GM20000 (cell line): ENCODE data around the gene GALNTL6.
"Not testable (repeated sequence)": the region's sequence is repeated elsewhere in the genome, so short reads cannot be mapped to it uniquely, and the experiment has no call there.

Source experiments
- DNase-seq: peaks from one replicate; pipeline ENCODE4 v3.0.0; 2012; ENCODE audit warnings: low spot score
- TF ChIP-seq, protein P1 (sequence below): IDR thresholded peaks from 2 replicates; pipeline ENCODE4 v1.5.1; 2012; ENCODE audit warnings: mild to moderate bottlenecking, control low read depth; ENCODE audit errors: extremely low read depth, missing control alignments

The GALNTL6 gene

DNA sequence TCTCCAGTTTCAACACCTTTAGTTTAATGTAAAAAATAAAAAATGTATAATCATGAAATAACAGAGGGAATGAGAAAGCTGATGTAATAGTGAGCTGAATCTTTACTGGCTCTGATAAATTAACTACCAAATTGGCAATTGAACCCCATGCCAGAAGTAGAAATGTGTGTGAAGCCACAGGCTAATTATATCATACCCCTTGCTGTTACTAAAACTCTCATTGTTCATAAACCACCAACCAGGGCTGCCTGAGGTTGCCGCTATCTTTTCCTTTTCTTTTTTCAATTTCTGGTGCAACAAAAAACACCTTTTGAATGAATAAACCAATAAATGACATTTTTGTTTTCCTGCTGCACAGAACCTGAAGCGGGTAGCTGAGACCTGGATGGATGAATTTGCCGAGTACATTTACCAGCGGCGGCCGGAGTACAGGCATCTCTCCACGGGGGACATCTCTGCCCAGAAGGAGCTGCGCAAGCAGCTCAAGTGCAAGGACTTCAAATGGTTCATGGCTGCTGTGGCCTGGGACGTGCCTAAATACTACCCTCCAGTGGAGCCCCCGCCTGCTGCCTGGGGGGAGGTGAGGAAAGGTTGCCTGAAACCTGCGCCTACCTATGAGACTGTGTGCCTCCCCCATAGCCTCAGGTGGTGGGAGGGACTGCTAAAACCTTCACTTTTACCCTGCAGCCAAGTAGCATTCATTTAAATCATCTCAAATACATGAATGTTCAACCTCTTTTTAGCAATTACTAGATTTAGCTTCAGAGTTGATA, 1138.7 kb downstream of the GALNTL6 start:
- TF ChIP-seq, protein P1, sequence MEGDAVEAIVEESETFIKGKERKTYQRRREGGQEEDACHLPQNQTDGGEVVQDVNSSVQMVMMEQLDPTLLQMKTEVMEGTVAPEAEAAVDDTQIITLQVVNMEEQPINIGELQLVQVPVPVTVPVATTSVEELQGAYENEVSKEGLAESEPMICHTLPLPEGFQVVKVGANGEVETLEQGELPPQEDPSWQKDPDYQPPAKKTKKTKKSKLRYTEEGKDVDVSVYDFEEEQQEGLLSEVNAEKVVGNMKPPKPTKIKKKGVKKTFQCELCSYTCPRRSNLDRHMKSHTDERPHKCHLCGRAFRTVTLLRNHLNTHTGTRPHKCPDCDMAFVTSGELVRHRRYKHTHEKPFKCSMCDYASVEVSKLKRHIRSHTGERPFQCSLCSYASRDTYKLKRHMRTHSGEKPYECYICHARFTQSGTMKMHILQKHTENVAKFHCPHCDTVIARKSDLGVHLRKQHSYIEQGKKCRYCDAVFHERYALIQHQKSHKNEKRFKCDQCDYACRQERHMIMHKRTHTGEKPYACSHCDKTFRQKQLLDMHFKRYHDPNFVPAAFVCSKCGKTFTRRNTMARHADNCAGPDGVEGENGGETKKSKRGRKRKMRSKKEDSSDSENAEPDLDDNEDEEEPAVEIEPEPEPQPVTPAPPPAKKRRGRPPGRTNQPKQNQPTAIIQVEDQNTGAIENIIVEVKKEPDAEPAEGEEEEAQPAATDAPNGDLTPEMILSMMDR = no peak
- DNase-seq = no peak

DNA sequence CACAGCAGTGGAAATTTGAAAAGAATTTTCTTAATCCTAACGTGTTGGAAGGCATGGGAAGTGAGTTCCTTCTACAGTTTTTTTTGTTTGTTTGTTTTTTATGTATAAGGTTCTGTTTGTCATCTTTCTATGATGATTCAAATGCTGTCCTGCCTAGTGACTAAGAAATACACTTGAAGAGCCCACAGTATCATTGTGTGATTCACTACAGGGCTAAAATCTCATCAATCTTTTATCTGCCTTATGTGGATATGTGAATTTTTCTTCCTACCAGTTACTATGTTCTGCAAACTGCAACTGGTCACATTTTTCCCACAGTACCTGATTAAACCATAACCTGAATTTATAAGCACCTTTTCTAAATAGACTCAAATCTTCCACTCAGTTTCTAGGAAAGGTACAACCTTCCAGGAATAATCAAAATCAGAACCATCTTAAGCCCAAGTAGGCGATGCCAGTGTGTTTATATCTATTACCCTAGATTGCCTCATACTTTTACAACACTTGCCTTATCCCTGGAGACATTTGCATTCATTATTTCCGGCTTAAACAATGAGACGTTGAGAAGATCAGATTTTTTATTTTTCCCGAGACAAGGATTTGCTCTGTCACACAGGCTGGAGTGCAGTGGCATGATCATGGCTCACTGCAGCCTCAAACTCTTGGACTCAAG, 1140.8 kb downstream of the GALNTL6 start:
- TF ChIP-seq, protein P1 = no peak
- no peak for DNase-seq

DNA sequence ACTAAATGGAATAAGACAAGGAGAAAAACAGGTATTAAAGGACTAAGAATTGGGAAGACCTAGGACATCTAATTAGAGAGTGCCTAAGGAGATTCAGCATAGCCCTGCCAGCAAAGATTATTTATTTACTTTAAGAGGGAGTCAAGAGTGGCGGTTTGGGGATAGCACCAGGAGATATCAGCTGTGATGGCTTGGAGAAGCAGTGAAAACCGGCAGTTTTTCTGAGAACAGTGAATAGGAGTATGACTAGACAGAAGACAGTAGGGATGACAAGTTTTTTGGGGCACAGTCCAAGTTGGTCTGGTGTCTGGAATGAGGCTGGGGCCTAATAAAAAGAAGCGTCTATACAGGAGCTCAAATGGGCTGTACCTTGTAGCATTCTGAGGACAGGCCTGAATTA, 1143.1 kb downstream of the GALNTL6 start:
- DNase-seq = not testable (repeated sequence)

DNA sequence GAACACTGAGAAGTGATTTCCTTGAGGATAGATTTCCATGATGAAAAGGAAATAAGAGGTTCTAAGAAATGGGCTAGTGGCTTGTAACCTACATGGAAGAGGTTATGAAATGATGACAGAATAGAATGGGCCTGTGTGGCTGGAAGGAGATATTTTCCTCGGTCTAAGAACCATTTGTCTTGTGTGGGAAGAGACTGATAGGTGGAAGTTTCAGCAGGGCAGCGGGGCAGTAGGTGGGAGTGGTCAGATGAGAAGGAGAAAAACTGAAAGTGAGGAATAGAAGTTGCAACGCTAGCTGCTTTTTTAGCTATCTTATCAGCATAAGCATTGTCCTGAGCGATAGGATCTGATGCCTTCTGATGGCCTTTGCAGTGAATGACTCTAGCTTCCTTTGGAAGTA, 1144.0 kb downstream of the GALNTL6 start:
- no peak for DNase-seq
- TF ChIP-seq, protein P1 = no peak

DNA sequence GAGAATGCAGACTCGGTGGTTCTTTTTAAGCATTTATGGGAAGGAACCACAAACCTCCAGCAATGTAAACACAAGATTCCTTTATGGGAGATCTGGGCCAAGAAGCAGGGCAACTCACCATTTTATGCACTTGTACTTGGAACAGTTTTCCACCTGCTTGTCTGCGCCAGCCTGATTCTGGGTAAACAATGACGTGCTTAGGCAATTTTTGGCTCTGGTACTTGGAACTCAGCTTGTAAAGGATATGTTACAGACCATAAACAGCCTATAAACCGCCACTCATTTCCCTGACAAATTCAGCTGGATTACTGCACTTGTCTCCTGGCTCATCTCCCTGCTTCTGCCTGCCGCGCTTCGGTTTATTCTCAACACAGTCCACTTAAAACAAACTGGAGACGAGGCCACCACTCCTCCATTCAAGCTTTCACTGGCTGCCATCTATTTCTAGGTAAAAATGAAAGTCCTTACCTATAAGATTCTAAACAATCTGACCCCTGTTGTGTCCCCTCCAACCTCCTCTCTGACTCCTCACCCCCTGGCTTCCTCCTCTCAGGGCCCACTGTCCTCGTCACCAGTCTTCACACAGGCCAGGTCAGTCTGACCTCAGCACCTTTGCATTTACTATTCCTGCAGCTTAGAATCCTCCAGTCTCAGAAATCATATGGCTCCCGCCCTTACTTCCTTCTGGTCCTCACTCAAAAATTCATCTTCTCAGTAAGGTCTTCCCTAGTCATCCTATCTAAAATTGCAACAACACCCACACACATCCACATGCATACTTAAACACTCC, 1149.6 kb downstream of the GALNTL6 start:
- TF ChIP-seq, protein P1 = no peak
- DNase-seq = no peak

DNA sequence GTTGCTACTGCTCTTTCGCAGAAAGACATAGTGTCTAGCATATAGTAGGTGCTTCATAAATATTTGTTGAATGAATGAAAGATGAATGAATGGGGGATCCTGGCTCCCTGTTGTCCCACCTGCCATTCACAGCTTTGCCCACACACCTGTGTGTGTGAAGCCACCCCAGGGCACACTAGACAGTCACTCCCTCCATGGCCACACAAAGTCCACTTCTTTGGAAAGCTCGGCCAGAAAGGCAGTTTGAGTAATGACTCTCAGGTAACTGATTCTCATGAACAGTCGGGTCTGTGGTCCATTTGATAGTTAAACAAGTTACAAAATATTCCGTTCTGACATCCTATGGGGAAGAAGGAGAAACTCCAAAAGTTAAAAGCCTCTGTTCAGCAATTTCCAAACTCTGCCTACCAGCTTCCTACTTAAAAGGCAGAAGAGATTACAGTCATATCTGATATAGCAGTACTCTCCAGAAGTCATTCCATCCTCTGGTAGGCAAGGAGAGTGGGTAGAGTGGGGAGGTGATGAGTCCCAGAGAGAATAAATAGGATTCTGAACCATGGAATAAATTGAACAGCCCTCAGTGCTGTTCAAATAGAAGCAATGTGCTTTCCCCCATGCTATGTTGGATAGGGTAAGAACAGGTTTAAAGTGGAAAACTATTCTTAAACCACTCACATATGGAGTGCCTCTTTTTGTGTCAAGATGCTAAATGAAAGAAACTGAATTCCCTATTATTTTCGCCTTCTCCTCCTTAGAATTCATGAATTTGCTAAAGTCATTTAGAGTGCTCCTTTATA, 1150.5 kb downstream of the GALNTL6 start:
- DNase-seq = no peak
- TF ChIP-seq, protein P1 = no peak

DNA sequence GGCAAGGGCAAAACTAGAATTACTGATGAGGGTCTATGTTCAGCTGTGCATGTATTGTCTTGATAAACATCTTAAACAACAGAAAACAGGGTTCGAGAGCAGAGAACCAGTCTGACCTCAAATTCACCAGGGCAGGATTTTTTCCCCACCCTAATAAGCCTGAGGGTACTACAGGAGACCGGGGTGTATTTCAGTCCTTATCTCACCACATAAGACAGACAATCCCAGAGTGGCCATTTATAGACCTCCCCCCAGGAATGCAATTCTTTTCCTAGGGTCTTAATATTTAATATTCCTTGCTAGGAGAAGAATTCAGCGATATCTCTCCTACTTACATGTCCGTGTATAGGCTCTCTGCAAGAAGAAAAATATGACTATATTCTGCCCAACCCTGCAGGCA, 1157.0 kb downstream of the GALNTL6 start:
- DNase-seq = not testable (repeated sequence)

DNA sequence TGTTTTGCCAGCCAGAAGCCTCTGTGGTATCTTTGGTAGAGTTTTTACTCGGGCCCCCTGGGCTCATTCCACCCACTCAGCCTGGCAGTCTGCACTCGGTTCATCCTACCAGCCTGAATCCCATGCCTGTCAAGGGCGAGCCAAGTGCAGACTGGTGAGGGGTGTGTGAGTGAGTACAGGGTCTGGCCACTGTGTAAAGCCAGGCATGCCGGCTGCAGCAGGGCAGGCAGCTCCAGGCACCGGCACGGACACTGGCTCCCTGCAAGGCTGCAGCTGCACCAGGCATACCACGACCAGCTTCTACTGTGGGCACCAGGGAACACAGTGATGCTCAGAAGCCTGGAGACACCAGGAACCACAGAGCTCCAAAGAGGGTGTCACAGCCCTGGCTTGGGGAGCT, 1161.4 kb downstream of the GALNTL6 start:
- no peak for DNase-seq
- TF ChIP-seq, protein P1 = no peak
